Right renal pelvis (tissue), 4 donors: ENCODE data around the gene ACCSL. TPM values are rescaled to one million over a fixed set of nuclear protein-coding genes. Genes with fewer than 3 reads are reported as not detected.

Experiments used
- DNase-seq, 4 donors: peaks; one replicate each; pipeline ENCODE4 v3.0.0-alpha.2; 2013; ENCODE audit warnings: low read depth in 4 of 4, low spot score in 3 of 4, missing footprints in 1 of 4
- polyA plus RNA-seq, 4 donors: library from polyadenylated mRNA; unstranded; fragments of 120-200 nt; gene quantifications; one replicate each; pipeline ENCODE4 v1.2.1, GENCODE V29; 2013; ENCODE audit not compliant: insufficient read length in 4 of 4

The ACCSL gene
- polyA plus RNA-seq, 4 donors, result 0.05 TPM; not detected in 3

GRCh38 chr11:44017443-44018126 is 30.2 kb upstream of the ACCSL start:
- no peak for DNase-seq

DNA sequence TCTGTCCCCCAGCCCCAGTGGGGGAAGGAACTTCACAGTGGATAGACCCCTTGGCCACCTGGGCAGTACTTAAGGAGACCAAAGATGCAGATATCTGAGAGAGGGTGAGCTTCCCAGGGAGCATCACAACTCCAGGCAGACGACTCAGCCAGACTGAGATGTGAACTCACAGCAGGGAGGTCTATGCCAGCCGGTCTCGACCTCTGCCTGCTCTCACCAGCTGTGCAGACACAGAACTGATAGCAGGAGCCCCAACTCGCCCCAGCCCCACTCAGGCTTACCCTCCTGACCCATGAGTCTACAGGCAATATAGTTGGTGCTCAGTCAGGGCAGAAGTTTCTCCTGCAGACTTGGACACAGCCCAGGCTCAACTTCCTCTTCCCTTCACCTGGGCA is 29.7 kb upstream of the ACCSL start:
- no peak for DNase-seq

DNA sequence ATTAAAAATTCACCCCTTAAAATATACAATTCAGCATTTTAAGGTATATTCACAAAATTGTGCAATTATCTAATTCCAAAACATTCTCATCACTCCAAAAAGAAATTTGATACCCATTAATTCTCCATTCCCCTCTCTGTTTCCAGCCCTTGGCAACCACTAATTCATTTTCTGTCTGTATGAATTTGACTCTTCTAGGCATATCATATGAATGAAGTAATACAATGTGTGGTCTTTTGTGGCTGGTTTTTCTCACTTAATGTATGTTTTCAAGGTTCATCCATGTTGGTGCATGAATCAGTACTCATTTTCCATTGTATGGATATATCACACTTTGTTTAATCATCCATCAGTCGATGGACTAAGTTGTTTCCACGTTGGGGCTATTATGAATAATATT is 29.0 kb upstream of the ACCSL start:
- no peak for DNase-seq

- DNase-seq, result no peak
These were observed 22.8 kb upstream of the ACCSL start for GRCh38 chr11:44024977-44025376.

DNA sequence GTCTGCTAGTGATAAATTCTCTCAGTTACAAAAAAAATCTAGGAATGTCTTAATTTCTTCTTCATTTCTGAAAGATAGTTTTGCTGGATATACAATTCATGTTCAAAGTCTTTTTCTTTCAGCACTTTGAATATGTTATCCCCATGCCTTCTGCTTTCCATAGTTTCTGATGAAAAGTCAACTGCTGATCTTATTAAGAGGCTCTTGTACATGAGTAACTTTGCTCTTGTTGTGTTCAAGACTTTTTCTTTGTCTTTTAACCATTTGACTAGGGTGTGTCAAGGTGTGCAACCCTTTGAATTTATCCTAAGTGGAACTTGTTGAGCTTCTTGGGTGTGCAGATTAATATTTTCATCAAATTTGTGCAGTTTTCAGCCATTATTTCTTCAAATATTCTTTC is 22.1 kb upstream of the ACCSL start:
- DNase-seq, result no peak

DNA sequence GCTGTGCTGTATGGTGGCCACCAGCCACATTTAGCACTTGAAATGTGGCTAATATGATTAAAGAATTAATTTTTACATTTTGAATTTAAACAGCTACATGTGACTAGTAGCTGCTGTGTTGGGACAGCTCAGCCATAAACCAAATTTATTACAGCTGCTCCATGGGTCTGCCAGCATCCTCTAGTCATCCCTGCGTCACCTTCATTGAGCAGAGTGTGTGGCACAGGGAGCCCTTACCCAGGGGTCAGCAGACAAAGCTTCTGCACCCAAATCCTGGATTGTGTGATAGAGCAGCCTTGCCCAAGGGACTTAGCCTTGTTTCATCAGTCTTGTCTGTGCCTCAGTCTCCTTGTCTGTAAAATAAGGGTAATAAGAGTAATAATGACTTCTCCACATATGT is 19.4 kb upstream of the ACCSL start:
- no peak for DNase-seq

DNA sequence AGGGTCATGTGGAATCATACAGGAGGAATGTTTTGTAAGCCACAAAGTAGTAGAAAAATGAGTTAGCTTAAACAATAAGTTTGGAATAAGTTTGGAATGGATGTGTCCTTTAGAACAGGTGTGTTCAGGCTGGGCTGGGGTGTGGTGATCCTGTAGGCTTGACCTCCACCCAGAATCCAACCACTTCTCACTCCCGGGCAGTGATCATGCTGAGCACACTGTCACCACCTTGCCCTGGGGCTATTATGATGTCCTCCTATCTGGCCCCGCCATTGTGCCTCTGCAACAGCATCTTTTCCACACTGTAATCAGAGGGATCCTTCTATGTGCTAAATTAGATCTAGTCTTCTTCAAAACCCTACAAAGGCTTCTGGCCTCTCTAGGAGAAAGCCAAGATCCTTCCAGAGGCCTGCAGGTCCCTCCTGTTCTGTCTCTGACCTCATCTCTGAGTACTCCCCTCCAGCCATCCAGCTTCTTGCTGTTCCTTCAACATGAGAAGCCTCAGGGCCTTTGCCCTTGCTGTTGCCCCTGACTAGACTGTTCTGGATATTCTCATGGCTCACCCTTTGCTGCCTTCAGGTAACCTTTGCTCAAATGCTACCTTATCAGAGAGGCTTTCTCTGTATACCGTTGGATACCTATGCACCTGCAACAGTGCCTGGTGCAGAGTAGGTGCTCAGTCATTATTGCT is 18.8 kb upstream of the ACCSL start:
- no peak for DNase-seq

DNA sequence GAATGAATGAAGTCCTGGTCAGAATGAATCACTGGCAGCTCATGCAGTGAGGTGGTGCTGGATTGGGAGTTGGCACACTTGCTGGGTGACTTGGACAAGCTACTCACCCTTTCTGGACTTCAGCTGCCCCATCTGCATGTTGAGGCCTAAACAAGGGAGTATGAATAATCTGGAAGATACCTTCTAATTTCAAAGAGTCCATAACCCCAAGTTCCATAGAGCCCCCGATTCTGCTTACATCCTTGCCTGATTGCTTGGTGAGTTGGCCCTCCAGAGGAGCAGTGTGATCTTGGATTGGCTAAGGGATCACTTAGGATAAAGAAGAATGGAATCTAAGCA is 18.3 kb upstream of the ACCSL start:
- no peak for DNase-seq

DNA sequence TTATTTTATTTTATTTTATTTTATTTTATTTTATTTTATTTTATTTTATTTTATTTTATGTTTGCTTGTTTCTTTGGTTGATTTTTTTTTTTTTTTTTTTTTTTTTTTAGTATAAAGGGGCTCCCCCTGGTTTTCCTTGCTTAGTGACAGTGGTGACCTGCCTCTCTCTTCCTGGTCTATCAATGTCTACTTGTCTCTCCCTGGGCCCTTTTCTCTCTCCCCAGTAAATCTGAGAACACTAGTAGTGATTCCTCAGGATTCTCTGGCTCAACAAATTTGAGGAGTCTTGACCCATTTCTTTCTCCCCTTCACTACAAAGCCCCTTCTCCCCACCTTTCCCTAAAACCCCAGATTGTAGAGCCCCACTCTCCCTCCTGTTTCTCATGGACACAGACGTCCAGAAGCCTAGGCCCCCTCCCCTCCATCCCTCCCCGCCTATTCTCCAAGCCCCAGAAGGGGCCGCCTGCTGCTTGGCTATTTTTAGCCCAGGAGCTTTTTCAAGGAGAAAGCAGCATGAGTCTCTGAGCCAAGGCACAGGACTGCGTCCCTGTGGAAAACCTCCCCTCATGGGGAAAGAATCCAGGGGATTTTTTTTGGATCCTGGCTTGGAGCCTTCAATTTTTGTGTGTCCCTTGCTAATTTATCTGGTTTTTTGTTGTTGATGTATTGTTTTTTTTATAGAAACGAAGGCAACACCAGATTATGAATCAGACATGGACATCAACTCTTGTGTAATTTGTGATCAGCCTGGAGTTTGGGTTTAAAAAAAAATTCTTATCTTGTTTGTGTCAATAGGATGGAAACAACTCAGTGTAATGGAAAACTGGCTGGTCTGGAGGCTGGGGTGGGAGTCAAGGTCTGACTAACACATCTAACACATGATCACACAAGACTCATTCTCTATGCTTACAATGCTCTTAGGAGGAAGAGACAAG is 17.5 kb upstream of the ACCSL start:
- DNase-seq, result peak in 3 of 4 donors; percentile 10 to 31 (median 23)

- no peak for DNase-seq
These were observed 16.8 kb upstream of the ACCSL start for GRCh38 chr11:44030996-44031395.

DNA sequence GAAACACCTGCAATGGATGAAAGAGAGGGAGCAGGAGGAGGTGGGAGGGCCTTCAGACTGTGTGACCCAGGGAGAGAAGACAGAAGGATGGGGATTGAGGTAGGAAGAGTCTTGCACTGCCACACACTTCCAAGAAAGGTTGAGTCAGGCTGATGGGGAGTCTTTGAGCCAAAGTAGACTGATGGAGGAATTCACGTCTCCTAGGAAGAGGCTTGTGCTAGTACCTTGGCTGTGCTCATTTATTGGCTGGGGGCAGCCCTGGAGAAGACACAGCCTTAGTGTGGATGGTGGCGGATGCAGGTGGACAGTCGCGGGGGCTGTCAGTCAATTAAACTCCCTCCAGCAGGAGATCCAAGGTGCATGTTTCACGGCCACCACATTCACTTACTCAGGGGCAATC is 16.2 kb upstream of the ACCSL start:
- no peak for DNase-seq

DNA sequence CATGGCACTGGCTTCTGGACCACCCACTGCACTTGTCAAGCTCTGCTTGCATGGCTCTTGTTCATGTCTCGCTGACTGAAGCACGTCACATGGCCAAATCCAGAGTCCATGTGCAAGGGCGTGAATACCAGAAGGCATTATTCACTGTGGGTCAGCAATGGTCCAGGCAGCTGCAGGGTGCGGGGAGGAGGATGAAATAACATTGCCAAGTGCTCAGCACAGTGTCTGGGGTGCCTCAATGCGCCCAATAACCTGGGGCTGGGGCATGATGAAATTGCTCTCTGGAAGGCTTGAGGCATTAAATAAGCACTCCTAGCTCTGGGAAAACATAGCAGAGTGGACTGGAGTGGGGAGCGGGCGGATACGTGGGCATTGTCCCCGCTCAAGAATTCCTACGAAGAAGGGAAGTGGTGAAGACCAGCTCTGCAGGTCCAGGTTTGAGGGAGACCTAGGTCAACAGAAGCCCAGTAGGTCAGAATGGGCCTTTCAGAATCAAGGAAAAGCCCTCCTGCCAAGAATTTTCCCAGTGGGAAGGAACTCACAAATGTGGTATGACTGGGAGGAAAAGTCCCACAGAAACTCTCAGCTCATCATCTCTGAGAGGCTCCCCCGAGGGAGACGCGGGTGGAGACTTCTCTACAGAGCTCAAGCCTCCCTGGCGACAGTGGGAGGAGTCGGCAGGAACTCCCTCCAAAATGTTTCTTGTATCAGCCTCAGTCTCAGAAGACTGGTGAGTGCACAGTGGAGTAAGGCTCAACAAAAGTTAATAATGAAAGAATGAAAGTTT is 15.3 kb upstream of the ACCSL start:
- no peak for DNase-seq

- DNase-seq, result no peak
These were observed 14.3 kb upstream of the ACCSL start for GRCh38 chr11:44033411-44033850.

GRCh38 chr11:44033856-44034255 is 13.9 kb upstream of the ACCSL start:
- DNase-seq, result no peak

DNA sequence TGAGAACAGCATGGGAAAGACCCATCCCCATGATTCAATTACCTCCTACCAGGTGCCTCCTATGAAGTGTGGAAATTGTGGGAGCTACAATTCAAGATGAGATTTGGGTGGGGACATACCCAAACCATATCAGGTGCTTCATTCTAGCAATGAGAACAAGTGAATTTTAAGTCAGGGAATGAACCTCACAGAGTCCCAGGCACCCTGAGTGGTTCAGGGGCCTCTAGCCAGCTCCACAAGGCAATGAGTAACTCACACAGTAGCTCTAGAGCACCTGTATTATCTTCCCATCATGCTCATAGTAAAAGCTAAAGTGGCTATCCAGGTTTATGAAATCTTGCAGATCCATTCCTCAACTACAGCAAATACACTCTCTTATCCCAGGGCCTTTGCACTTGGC is 13.1 kb upstream of the ACCSL start:
- no peak for DNase-seq

DNA sequence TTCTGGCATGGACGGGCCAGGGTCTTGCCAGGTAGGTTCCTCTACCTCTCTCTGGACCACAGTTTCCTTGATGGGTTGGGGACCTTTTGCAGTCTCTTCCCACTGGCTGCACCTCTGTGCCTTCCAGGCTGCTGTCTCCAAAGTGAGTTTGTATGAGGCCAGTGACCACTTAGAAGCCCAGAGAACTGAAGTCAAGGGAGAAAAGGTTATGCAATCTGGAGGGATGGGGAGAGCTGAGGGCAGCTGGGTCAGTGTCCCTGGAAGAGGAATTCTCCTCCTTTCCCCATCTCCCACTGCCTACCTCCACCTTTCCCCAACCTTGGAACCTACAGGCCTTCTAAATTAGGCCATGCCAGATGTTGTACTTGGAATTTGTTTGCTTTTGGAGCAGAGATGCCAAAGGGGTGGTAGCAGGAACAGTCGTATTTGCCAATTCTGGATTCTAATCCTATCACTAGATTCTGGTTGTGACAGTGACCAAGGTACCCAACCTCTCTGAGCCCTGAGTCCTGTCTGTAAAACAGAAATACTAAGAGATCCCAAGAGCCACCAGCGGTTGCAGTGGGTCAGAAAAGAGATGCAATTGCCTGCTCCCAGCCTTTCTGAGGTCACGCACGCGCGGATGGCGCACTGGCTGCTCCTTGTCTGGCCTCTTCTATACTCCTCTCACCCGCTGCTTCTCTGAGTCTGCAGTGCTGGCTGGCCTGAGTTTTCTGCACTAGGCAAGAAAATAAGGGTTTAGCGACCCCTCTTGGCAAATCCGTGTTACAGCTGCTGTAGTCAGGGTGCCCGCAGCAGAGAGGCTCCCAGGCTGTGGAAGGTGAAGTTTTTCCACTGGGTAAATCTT is 10.7 kb upstream of the ACCSL start:
- DNase-seq, result peak; percentile 59 to 70 (median 62)

GRCh38 chr11:44037658-44037998 is 10.2 kb upstream of the ACCSL start:
- no peak for DNase-seq

GRCh38 chr11:44043157-44043556 is 4.6 kb upstream of the ACCSL start:
- no peak for DNase-seq

DNA sequence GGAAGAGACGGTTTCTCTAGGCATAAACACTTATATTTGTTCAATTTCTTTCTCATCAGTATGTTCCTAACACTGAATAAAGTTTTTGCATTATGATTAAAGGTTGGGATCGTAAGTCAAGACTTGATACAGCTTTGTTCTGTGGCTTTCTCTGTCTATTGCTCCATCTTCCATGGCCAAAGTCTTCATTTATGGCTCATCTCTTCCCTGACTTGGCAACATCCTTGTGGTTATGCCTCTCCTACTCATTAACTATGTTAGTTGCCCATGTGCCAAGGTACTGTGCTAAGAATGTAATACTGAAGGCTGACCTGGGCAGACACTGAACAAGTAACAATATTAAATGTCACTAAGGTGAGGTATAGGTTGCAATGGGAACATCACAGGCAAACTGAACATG is 1.6 kb upstream of the ACCSL start:
- no peak for DNase-seq

- no peak for DNase-seq
These were observed 483 bp upstream of the ACCSL start for GRCh38 chr11:44047298-44047697.
